Measurements from ENCODE around the gene CACNA1H.

CACNA1H gene

DNA sequence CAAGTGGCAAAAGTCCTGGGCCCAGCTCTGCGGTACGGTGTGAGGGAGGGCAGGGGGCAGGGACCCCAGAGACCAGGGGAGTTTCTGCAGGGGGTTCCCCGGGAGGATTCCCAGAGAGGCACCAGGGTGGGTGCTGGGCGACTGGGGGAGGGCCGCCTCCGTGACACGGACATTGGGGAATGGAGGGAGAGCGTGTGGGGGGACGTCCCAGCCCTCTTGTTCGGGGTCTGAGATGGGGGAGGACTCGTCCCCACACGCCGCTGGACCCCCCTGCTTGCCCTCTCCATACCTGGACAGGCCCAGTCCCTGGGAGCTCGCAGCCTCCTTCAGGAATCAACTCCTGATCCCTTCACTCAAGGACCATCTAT, 30.5 kb upstream of the CACNA1H start:
- no peak for DNase-seq (ENCODE audit: low read depth, low spot score)

DNA sequence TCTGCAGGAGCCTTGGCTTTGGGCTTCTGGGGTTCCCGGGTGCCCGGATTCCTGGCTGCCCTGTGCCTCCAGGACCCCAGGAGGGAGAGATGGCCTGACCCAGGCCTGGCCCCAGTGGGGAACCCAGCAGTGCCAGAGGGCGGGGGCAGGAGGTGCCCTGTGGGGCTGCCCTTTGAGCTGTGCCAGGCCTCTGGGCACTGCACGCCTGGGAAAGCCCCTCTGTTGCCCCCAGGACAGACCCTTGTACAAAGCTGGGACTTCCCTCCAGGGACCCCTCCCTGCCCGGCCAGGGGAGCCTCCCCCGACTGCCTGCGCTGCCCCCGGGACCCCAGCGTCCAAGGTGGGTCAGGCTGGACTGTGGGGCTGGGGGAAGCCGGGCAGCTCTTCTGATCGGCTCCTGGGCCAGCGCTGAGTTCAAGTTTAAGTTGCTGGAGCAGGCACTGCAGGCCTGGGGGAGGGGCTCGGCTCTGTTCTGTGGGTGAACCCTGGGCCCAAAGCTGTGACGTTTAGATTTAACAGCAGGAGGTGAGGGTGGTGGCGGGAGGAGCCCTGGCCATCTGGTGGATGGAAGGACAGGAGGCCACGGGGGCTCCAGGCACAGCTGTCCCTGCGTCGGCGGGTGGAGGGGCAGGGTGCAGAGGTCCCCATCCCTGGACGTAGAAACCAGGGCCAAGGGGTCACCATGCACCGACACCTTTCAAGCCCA, 29.2 kb upstream of the CACNA1H start:
- no peak for DNase-seq (ENCODE audit: low read depth, low spot score)

DNA sequence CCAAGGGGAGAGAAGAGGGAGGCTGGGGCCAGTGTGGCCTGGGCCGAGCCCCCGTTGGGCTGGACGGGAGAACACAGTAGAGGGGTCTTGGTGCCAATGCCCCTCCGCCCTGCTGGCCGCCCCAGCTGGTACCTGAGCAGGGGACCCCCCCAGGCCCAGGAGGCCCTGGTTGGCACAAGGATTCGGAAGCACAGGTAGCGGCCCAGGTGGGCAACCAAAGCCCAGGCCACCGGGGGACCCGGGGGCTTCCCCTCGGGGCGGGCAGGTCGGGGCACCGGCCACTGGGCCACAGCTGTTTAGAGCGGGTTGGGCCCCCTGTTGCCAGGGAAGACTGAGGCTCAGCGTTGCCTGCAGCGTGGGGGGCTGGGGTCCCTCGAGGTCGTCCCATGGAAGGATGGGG, 28.6 kb upstream of the CACNA1H start:
- no peak for DNase-seq (ENCODE audit: low read depth, low spot score)

DNA sequence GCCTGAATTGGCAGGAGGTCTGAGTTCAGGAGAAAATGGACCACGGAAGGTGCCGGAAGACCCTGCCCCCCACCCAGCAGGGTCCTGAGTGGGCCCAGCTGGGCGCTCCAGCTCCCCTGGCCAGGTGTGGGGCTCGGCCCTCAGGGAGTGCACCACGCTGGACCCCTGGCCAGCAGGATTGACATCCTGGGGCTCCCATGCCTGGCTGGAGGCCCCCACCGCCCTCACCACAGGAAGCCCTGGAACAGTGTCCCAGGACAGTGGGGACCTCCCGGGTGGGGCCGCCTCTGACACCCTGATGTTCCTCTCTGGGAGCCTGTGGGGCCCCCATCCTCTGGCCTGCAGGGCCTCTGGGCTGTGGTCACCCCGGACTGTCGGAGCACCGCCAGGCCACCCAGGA, 28.1 kb upstream of the CACNA1H start:
- no peak for DNase-seq (ENCODE audit: low read depth, low spot score)

DNA sequence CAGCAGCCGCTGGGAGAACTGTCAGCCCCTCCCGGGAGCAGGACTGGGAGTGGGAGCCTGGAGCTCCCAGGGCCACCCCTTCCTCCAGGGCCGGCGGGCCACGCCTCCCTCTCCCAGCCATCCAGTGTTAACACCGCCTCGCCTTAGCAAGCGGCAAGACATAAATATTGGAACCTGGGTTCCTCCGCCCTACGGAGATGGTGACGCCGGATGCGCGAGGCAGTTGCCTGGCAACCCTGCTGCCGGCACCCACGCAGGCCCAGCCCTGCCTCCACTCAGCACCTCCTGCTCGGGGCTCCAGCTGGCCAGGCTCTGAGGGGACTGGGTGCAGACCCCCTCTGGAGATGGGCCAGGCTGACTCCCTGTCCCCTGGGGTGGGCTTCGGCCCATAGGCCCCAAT, 27.4 kb upstream of the CACNA1H start:
- no peak for DNase-seq (ENCODE audit: low read depth, low spot score)

DNA sequence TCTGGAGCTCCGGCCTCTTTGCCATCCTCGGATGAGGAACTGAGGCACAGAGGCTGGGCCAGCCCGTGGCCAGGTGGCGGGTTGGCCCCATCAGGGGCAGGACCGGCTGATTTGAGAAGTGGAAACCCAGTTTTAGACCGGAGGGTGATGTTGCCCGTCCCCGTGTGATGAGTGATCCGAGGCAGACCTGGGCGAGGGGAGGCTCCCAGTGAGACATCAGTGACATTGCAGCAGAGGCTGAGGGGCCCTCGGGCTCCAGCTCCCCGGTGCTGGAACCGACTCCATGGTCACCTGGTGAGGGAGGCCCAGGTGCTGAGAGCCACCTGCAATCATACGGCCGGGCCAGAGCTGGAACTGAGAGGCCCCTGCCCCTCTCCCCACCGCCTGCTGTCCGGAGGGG, 26.9 kb upstream of the CACNA1H start:
- DNase-seq (ENCODE audit: low read depth, low spot score): no peak

DNA sequence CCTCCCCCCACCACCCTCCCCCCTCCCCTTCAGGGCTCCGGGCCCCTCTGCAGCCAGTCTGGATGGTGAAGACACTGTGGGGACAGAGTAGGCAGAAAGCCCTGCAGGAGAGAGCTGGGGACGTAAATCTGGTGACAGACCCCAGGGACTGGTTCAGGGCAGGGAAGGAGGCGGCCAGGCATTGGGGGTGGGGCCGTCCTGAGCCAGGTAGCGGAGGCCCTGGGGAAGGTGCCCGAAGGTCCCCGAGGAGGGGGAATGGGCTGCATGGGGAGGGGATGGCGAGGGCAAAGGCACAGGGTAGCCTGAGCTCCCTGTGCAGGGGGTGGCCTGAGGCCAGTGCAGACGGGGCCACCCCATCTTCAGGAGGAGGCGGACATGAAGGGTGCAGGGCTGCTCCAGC, 26.3 kb upstream of the CACNA1H start:
- DNase-seq (ENCODE audit: low read depth, low spot score): no peak

DNA sequence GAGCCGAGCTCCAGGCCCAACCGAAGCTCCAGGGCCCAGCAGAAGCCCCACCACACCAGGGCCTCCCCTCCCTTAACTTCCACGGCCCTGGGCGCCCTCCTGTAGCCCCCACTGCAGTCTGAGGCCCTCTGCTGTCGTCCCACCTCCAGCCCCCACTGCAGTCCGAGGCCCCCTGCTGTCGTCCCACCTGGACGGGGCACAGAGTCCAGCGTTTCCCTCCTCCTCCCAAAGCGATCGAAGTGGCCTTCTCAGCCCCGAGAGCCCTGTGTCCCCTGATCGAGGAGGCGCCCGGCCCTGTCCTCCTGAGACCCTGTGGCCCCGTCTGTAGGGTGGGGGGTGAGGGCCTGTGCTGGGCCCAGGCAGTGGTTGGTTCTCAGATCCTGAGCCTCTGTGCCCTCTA, 25.8 kb upstream of the CACNA1H start:
- DNase-seq (ENCODE audit: low read depth, low spot score): no peak

DNA sequence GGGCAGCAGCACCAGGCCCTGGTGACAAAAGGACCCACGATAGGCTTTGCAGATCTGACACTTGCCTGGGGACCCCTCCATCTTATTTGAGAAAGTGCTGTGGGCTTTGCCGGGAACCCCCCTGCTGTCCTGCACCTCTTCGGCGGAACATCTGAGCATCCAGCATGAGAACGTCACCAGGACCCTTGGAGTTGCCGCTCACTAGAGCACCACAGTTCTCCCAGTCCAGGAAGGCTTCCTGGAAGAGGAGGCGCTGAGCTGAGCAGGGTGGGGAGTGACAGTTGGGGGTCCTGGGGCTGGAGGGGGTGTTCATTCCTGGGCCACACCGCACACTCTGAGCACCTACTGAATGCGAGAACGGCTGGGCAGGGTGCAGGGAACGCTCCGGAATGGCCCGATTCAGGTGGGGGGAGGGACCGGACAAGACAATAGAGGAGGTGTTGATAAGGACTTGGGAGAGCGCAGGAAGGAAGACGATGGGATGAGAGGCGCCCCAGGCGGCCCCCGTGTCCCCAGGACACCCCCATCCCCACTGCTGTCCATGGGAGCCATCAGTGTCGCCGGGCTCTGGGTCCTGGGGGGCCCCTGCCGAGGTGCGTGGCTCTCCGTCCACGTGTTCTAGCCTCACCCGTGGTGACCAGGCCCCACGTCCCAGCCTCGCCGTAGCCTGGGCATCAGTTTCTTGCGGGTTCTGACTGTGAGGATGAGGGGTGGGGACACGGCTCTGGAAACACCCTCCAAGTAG, 24.8 kb upstream of the CACNA1H start:
- no peak for DNase-seq (ENCODE audit: low read depth, low spot score)

DNA sequence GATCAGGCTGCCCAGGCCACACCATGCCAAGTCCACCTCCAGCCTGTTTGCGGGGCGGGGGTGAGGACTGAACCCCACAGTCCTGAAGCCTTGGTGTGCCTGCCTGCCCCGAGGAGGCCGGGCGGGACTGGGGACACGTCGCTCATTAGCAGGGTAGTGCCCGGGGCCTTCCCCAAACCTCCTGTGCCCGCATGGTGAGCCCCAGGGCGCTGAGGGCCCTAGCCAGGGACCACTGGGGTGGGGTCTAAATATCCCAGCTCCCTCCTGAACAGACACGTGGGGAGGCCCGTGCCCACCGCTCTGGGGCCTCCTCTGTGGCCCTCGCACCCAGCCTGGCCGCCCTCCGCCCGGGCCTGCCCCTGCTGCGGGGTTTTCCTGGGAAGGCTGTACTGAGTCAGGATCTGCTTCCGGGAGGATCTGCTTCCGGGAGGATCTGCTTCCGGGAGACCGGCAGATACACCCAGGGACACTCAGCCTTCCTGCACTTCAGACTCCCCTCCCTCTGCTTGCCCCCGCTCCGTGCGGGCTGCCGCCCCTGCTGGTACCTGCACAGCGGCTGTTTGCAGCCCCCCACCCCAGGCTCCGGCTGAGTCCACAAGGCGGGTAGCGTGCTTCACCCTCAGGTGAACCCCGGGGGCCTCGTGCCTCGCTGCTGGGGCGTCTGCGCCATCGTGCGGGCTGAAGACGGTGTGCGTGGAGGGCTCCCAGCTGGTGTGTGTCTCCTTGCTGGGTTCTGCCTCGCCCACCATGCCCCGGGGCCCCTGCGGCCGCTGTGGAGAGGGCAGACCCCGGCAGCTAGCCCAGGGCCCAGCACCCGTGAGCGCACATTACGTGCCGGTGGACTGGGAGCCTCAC, 23.6 kb upstream of the CACNA1H start:
- no peak for DNase-seq (ENCODE audit: low read depth, low spot score)

DNA sequence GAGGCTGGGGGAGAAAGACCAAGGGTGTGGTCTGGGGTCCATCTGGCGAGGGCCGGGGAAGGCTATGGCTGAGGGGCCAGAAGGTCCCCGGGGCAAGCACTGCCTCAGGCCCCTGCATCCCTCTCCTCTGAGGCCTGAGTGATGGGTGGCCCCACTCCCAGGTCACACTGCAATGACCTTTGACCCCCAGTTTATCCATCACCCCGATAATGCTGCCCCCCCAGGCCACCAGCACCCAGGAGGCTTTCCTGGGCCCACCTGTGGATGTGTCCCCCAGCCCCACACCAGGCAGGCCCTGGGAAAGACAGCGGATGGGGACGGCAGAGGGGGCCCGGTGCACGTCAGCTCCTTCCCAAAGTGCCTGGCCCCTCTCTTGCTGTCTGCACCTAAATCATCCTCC, 22.5 kb upstream of the CACNA1H start:
- no peak for DNase-seq (ENCODE audit: low read depth, low spot score)

DNA sequence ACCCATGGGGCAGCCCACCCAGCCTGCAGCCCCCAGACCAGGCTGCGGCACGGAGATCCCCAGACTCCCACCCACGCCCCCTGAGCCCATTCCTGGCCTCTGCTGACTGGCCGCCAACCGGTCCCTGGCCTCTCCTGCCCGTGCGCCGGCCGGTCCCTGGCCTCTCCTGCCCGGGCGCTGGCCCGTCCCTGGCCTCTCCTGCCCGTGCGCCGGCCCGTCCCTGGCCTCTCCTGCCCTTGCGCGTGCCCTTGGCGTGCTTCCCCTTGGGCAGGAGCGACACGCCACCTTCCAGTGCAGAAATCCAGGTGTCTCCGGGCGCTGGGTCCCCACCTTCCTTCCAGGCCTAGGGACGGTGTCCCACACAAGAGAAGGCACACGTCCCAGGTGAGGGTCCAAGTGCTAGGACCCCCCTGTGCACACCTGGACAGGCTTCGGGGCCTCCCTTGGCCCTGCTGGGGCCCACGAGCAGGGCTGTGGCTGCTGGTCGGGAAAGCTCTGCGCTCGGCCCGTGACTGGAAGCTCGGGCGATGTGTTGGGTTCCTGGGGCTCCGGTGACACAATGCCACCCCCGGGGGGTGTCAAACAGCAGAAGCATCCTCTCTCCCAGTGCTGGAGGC, 21.4 kb upstream of the CACNA1H start:
- DNase-seq (ENCODE audit: low read depth, low spot score): no peak

DNA sequence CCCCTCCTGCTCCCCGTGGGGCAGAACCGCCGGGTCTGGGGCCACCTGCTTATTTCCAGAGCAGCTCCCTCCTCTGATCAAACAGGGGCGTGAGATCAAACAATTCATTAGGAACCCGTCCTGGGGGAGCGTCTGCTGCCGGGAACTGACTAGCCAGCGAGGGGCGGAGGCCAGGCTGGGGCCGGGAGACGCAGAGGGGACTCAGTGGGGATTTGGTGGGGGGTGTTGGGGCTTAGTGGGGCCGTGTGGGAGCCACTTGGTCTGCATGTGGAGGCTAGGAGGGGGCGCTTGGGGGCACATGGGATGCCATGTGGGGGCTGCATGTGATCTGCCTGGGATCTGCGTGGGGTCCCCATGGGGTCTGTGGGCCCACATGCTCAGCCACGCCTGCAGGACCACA, 20.5 kb upstream of the CACNA1H start:
- DNase-seq (ENCODE audit: low read depth, low spot score): no peak

DNA sequence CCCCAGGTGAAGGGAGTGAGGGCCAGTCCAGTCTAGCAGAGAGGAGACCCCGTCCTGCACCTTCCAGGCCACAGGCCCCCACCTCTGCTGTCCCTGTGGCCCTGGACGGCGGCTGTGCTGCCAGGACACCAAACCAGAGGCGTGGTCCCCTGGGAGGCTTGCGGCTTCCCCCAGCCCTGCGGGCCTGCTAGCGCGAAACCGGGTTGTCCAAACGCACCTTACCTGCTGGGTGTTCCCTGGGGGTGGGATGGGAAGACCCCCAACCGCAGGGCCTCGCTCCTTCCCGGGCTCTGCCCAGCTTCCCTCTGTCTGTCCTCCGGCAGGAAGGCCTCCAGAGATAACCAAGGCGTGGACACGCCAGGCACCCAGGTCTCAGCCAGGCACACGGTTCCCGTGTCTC, 19.6 kb upstream of the CACNA1H start:
- no peak for DNase-seq (ENCODE audit: low read depth, low spot score)

DNA sequence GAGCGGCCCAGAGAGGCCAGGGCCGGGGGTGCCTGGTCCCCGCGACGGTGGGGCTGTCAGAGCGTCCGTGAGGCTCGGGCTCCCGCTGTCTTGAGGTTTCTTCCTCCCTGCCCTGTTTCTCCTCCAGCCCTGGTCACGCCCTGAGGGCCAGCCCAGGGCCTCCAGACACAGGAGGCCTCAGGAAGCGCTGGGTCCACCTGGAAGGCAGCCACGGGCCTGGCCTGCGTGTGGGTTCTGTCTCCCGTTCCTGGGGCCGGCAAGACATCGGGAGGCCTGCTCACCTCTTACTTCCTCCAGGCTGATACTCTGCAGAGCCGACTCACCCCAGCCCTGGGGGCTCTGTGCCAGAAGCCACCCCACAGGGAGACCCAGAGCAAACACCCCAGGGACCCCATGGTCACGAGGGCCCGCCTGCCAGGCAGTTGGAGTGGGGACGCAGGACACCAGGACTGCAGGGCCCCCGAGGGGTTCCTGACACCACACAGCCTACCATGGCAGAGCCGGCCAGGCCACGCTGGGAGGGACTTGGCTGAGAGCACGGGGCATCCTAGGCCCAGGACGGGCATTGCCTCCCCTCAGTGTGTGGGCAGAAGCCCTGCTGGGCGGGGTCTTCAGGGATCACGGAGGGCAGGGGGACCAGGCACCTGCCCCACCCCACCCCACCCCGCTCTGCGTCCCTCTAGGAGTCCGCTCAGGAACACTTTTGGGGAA, 18.9 kb upstream of the CACNA1H start:
- no peak for DNase-seq (ENCODE audit: low read depth, low spot score)

DNA sequence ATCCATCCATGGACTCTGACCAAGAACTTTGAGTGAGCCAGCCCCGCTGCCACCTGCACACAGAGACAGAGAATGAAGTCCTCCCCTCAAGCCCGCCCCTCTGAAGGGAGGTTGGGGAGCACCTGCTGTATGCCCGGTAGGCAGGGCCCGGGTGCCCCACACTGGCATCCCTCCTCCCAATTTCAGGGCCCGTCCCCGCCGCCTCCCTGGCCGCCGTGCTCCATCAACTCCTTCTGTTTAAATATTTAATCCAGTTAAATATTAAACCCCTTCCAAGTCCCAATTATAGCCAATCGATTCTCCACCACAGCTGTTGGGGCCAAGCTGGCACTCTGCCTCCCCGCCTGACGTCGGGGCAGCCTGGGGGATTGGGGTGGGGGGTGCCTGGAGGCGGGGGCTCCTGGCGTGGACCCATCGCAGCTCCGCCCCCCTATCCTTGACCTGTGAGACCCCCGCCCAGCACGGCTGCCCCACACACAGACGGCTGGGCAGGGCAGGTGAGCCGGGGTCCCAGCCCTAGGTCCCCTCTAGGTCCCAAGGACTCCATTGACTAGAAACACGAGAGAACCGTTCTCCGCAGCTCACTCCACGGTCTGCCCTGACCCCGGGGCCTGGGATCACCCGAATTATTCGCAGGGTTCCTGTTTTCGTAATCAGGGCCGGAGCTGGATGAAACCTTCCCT, 18.0 kb upstream of the CACNA1H start:
- DNase-seq (ENCODE audit: low read depth, low spot score): no peak

DNA sequence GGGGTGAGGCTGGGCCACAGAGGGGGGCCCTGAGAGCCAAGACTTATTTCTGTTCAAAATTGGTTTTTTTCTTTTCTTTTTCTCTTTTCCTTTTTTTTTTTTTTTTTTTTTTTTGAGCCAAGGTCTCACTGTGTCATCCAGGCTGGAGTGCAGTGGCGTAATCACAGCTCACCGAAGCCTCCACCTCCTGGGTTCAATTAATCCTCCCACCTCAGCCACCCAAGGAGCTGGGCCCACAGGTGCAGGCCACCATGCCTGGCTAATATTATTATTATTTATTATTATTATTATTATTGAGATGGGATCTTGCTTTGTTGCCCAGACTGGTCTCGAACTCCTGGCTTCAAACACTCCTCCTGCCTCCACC, 17.5 kb upstream of the CACNA1H start:
- DNase-seq (ENCODE audit: low read depth, low spot score): no peak

DNA sequence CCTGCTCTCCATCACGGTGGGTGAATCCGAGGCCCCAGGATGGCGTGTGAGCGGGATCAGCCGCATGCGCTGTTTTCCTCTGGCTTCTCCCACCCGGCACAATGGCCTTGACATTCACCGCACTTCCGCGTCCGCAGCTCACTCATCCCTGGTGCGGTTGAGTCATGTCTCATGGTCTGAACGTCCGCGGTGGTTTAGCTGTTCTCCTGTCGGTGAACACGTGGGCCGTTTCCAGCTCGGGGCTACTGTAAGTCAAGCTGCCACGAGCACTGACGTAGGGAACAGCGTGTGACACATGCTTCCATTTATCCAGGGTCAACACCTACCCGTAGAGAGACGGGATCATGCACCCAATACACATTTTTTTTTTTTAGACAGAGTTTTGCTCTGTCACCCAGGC, 15.3 kb upstream of the CACNA1H start:
- no peak for DNase-seq (ENCODE audit: low read depth, low spot score)

DNA sequence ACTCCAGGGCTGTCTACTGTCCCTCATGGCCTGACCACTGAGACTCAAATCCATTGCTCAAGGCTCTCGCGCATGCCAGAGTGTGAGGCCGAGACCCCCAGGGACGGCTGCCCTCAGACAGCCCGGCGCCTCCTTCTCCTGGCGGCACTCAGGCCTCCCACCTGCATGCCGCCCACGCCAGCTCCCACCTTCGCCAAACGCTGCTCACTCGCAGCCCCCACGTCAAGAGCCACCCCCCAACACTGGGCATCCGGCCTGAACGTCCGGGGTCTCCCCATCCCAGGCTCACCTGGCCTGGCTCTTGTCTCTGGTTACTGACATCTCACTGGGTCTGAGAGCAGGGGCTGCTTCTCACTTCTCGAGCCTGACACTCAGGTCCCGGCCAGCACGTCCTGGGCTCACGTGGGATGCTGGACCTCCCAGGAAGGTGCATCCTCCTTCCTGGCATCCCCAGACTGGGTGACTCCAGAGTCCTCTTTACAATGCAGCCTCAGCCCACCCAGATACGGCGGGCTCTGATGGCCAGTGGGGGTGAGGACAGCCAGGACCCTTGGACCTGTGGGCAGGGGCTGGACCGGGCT, 12.2 kb upstream of the CACNA1H start:
- no peak for DNase-seq (ENCODE audit: low read depth, low spot score)

DNA sequence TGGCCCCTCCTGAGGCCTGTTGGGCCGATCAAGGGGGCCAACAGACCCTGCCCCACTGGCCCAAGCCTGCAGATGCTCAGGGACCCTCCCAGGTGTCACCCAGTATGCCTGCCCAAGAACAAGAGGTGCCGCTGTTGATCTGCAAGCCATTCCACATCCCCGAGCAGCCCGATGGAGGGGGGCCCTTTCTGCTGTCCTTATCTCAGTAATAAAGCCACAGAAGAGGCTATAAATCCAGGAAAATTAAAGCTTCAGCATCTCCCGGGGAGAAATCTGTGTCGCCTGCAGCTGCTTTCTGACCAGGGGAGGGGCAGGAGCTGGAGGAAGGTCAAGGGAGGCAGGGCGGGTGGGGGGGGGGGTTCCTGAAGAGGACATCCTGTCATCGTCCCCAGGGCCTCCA, 11.7 kb upstream of the CACNA1H start:
- DNase-seq (ENCODE audit: low read depth, low spot score): no peak

DNA sequence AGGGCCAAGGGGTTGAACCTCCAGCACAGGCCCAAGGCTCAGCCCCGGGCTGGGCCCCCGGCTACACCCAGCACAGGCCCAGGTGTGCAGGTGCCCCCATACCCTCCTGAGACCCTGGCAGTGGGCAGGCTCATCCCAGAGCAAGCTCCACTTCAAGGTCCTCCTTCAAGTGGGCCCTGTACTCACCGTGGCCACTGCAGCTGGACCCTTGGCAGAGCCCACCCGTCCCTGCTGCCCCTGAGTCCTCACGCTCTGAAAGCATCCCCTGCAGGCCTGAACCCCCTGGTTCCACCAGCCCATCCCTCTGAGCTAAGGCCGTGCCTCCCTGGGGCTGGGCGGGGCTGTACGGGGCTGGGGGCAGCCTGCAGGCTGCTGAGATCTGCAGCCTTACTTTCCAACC, 11.2 kb upstream of the CACNA1H start:
- DNase-seq (ENCODE audit: low read depth, low spot score): no peak

Measured in activated naive CD8-positive, alpha-beta T cell treated with anti-CD3 and anti-CD28 coated beads, Interleukin-2, amount 50 U/mL, for 16 hours (primary cell).